Measurements from ENCODE around the gene C12orf54.

C12orf54 gene

DNA sequence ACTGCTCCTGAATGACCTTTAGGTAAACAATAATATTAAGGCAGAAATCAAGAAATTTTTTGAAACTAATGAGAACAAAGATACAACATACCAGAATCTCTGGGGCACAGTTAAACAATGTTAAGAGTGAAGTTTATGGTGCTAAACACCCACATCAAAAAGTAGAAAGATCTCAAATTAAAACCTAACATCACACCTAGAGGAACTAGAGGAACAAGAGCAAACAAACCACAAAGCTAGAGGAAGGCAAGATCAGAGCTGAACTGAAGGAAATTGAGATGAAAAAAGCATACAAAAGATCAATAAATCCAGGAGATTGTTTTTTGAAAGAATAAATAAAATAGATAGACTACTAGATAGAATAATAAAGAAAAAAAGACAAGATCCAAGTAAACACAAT, 50.3 kb downstream of the C12orf54 start:
- H3K9me3 Mint-ChIP-seq = peaks cover 2% of the 10 kb centered on the region
- no peak overlapping the region for H3K4me3 Mint-ChIP-seq
- DNase-seq (ENCODE audit: low spot score in 2 of 2) (no peak), ATAC-seq (ENCODE audit: low read depth) (no peak)
- no peak overlapping the region for H3K27ac Mint-ChIP-seq
- peaks cover 3% of the 10 kb centered on the region for H3K27me3 Mint-ChIP-seq
- H3K4me1 Mint-ChIP-seq = no peaks in the 10 kb centered on the region
- no peaks in the 10 kb centered on the region for H3K36me3 Mint-ChIP-seq

DNA sequence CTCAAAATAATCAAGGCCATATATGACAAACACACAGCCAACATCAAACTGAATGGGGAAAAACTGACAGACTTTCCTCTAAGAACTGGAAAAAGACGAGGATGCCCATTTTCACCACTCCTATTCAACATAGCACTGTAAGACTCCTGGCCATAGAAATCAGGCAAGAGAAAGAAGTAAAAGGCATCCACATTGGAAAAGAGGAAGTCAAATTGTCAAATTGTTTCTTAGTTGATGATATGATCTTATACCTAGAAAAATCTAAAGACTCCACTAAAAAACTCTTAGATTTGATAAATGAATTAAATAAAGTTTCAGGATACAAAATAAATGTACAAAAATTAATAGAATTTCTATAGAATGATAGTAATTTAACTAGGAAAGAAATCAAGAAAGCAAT, 54.3 kb downstream of the C12orf54 start:
- H3K27me3 Mint-ChIP-seq = peaks cover 8% of the 10 kb centered on the region
- no peak for ATAC-seq (ENCODE audit: low read depth)
- H3K4me3 Mint-ChIP-seq = no peak overlapping the region
- no peaks in the 10 kb centered on the region for H3K36me3 Mint-ChIP-seq
- DNase-seq (ENCODE audit: low spot score in 2 of 2) = no peak
- no peaks in the 10 kb centered on the region for H3K4me1 Mint-ChIP-seq
- no peak overlapping the region for H3K27ac Mint-ChIP-seq
- H3K9me3 Mint-ChIP-seq = peaks cover 2% of the 10 kb centered on the region

DNA sequence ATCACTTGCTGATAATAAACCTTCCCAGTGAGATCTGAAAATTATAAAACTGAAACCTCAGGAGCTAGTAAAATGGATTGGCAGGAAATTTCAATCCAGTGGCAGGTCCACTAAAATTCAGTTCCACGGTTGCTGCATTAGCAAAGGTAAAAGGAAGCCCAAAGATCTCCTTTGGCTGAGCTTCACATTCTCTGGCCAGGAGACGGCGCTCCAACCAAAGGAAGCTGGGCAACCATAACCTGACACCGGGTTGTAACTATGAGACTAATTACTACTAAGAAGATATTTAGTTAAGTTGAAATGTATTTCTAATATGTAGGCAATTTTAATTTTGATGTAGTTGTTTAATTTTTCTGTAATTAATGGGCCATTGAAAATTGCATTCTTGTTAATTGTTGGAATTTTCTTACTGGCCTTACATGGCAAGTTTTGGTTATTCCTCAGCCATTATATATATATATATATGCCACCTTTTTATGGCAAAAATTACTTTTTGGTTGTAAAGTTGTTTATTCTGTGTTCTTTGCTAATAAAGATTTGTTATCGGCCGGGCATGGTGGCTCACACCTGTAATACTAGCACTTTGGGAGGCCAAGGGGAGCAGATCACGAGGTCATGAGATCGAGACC, 60.1 kb downstream of the C12orf54 start:
- H3K4me1 Mint-ChIP-seq = no peaks in the 10 kb centered on the region
- ATAC-seq (ENCODE audit: low read depth) (no peak), DNase-seq (ENCODE audit: low spot score in 2 of 2) (no peak)
- no peak overlapping the region for H3K27ac Mint-ChIP-seq
- peaks cover 6% of the 10 kb centered on the region for H3K27me3 Mint-ChIP-seq
- H3K36me3 Mint-ChIP-seq = no peaks in the 10 kb centered on the region
- H3K4me3 Mint-ChIP-seq = no peak overlapping the region
- no peaks in the 10 kb centered on the region for H3K9me3 Mint-ChIP-seq

DNA sequence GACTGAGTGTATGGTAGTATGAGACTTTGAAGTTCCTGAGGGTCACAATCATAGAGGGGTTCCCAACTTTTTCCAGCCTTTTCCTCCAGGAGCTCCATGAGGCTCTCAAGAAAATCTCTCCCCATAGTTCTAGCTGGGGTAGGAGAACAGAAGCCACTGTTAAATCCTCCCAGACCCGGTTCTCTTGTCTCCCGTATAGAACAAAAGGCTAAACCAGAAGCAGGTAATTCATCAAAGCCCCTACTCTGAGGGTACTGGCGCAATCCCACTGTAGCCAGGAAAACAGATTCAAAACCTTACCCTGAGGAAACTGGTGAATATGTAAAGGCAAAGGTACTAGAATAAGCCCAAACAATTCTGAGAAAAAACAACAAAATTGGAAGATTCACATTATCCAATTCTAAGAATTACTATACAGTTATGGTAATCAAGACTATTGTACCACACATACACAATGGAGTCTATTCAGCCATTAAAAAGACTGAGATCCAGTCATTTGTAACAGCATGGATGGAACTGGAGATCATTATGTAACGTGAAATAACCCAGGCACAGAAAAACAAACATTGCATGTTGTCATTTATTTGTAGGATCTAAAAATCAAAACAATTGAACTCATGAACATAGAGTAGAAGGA, 63.7 kb downstream of the C12orf54 start:
- Mint-ChIP-seq H3K4me1 (no peaks in the 10 kb centered on the region), H3K9me3 (peaks cover 2% of the 10 kb centered on the region), H3K4me3 (no peak overlapping the region), H3K27me3 (peaks cover 1% of the 10 kb centered on the region), H3K27ac (no peak overlapping the region), H3K36me3 (no peaks in the 10 kb centered on the region)
- no peak for DNase-seq (ENCODE audit: low spot score in 2 of 2)
- ATAC-seq (ENCODE audit: low read depth) = no peak

All from memory B cell (primary cell).